Central memory CD4-positive, alpha-beta T cell (primary cell): ENCODE measurements around the gene GADD45G.
A peak's percentile ranks its signal among the peaks of the same experiment; 100 is the strongest.

Experiments
- DNase-seq: peaks from one replicate; pipeline ENCODE4 v3.0.0; 2022
- total RNA-seq, 3 experiments: gene quantifications; one replicate each; lab custom pipeline; 2026; lab: John Stamatoyannopoulos, UW

Gene GADD45G, protein sequence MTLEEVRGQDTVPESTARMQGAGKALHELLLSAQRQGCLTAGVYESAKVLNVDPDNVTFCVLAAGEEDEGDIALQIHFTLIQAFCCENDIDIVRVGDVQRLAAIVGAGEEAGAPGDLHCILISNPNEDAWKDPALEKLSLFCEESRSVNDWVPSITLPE
- 4.7 to 17.9 (median 9.6) reads per million in 3 experiments for total RNA-seq

DNA sequence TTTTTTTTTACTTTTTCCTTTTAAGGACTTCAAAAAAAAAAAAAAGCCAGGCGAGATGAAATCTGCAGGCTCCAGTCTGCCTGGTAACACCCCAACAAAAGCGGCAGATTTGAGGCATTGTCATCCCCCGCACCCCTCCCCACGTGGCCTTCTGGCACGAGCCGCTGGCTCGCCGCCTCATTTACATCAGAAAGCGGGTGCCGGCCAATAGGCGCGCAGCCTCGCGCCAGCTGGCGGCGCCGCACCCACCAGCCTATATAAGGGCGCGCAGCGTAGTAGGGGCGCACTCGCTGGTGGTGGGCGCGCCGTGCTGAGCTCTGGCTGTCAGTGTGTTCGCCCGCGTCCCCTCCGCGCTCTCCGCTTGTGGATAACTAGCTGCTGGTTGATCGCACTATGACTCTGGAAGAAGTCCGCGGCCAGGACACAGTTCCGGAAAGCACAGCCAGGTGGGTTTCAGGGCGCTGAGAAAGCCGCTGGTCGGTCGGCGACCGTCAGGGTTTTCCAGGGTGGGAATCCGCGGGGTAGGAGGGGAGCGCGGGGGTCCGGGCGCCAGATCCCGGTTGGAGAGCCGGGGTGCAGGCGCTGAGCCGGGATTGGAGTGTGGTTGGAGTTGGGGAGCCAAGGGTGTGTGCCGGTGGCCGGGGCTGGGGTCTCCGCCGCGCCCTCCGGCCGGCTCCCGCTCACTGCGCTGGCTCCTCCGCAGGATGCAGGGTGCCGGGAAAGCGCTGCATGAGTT, at the start of gene GADD45G:
GADD45G (plus strand) TSS at position 284 of the 736 bp plus-strand sequence; CDS start at position 394, 110 bp downstream.
- peak; percentile 90 for DNase-seq

DNA sequence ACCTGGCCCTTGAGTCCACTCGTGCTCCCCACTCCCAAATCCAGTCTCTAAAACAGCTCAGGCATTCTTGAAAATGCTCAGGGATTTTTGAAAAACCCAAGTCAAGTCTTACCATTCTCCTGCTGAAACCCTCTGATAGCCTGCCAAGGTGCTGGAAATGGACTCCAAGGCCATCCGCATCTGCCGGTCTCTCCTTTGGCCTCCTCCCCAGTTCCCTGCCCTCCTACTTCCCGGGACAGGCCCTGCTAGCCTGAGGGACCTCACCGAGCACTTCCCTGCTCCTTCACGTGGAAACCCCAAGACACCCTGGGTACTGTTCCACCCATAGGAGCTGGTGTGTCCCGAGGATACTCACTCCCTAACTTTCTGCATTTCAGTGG, 49.8 kb upstream of the GADD45G start:
- no peak for DNase-seq

DNA sequence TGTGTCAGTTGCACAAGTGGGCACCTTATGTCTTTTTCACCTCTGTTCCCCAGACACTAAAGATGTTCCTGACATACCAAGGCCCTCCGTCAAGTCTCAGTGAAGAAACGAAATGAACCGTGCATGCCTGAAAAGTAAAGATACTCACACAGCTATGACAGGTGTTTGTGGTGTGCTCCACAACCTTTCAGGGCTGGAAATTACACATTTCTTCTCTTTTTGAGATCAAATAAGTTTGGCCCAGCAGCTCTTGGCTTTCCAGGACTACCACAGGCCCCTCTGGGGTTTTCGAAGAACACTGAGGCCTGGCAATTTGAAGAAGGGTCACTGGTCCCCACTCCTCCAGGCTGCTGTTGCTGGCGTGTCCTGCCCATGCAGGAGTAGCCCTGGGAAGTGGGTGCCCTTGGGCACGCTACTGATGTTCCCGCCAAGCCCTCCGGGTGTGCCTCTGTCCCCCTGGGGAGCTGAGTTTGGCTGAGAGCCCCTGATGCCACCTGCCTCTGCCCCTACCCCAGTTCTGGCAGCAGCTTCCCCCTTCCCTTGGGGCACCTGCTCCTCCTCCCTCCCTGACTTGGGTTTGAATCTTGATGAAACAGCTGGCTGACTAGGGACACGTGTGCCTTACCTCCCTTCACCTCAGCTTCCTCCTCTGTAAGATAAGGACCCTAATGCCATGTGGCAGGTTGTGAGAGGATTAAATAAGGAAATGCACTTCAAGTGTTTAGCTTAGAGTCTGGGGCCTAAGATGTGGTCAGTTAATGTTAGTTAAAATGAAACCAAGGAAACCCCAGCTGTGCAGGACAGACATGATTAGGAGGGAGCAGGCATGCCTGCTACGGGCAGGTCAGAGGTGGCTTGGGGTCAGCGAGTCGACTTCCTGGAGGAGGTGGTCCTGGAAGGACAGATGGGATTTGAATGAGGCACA, 49.1 kb upstream of the GADD45G start:
- DNase-seq: no peak

DNA sequence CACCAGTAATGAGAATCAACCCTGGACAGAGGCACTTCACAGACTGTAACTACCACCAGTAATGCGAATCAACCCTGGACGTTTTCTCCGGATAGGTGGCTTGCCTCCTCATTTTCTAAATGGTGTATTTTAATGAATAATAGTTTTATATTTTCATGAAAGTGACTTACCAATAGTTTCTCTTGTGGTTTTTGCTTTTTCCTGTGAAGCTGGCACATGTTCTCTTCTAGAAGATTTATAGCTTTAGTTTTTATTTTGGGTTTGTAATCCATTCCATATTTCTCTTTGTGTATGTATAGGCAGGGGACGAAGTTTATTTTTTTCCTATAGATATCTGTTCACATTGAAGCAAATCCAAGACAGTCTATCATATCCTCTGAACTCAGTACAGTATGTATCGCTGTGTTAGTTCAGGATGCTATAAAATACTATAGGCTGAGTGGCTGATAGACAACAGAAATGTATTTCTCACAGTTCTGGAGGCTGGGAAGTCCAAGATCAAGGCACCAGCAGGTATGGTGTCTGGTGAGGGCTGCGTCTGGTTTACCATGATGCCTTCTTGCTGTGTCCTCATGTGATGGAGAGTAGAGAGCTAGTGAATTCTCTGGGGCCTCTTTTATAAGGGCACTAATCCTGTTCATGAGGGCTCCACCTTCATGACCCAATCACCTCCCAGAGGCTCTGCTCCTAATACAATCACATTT, 46.5 kb upstream of the GADD45G start:
- no peak for DNase-seq

DNA sequence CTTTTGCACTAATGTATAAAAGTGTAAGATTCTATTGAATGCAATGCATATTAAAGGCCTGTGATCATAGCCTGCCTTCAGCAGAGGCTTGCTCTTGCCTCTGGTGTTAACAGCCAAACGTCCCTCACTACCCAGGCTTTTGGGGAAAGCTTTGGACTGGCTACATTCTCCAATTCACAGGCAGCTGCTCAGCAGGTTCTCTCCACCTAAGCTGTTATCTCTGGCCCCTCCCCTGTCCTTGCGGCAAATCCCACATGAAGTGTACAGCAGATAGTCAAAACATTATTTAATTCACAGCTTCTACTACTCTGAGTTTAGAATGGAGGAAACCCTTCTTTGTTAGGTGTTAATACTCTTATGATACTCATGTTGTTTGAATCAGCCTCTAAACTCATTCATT, 45.9 kb upstream of the GADD45G start:
- no peak for DNase-seq

DNA sequence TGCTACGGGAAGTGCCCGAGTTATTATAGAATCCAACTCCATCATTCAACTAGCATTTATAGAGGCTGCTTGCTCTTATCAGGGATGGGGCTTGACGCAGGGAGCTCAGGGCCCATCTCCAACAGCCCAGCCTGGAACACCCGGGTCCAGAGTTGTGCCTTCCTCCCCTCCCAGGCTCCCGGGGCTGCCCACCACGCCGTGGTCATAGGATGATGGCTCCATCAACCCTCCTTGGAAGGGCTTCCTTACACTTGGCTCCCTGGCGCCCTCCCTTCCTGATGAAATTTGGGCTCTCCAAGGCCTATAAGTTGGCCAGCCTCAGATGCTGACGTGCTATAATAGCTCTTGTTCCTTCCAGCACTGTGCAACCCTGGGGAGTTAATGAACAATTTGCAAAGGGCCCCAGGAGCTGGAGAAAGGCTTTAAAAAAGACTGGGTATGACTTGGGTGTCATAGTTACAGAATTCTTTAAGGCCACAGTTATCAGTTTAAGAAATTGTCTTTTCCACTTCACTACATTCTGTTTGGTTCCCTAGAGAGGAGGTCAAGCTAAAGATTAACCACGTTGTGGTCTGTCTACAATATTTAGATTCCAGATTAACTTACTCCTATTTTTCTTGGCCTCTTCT, 42.5 kb upstream of the GADD45G start:
- DNase-seq: no peak

DNA sequence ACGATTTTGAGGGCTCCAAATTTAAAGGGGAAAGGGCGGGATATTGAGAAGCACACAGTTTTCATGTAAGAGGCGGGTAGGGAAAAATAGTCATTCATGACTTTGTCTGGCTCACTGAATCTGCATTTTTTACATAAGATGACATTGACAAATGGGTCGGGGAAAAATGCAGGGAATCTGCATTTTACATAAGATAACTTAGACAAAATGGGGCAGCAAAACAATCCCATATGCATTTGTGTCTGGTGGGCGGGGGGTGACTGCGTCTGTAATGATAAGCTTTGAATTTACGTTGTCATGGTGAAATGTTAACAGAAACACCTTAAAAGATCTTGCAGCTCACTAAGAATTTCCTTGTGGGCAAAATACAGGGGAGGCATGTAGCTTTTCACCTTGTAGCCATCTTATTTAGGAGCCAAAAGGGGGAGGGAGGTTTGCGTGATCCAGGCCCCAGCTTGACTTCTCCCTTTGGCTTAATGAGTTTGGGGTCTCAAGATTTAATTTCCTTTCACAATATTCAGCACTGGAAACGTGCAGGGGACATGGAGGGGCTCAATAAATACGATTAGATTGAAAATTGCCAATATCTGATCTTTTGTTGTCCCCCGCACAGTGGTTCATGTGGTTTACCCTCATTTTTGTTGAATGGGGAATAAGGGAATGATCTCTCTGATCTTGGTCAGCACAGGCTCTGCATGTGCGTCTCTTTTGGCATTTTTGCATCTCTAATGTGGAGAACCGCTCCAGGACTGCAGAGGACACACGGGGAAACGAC, 41.1 kb upstream of the GADD45G start:
- no peak for DNase-seq

DNA sequence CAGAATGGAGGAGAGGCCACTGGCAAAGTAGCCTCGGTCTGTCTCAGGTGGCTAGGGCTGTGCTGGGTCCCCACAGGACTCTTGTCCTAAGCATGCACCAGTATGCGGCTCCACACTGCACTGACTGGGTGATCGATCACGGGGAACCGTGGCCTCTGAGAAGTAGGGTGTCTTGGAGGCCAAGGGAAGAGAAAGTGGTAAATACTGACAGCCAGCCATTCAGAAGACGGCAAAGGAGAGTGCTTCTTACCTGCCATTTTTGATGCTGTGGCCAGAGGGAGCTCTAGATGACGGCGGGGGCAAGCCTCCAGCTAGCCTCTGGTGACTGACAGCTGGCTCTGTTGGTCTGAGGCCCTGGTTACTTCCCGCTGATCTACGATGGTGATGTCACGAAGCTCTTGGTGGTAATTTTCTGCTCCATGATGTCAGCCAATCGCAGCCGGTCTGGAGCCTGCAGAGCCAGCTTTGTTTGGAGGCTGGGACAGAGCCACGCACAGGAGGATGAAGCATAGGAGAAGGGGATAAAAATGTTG, 40.4 kb upstream of the GADD45G start:
- no peak for DNase-seq

DNA sequence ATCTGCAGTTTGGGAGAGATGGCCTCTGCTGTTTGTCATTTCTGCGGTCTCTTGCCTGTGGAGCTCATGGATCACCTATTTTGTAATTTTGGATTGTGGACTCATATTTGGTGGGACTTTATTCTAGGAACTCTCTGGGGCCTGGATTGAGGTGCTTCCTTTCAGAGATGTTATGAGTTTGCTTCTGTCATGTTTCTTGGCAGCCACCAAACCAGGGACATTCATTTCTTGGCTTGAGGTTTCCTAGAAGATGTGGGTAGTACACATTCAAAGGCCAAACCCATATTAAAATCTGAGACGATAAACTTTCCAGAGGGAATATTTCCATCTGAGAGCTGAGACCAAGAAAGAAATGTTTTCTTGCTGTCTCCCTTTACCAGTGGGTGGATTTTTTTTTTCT, 37.2 kb upstream of the GADD45G start:
- DNase-seq: no peak

DNA sequence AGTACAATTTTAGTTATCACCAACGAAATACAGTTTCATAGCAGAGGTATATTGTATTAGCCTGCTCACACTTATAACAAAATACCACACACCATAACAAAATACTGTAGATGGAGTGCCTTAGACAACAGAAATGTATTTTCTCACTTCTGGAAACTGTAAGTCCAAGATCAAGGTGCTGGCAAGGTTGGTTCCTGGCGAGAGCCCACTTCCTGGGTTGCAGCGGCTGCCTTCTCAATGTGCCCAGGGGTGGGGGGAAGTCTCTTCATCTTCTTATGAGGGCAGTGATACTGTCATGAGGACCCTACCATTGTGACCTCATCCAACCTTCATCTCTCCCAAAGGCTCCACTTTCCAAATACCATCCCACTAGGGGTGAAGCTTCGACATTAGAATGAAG, 30.5 kb upstream of the GADD45G start:
- DNase-seq: no peak

DNA sequence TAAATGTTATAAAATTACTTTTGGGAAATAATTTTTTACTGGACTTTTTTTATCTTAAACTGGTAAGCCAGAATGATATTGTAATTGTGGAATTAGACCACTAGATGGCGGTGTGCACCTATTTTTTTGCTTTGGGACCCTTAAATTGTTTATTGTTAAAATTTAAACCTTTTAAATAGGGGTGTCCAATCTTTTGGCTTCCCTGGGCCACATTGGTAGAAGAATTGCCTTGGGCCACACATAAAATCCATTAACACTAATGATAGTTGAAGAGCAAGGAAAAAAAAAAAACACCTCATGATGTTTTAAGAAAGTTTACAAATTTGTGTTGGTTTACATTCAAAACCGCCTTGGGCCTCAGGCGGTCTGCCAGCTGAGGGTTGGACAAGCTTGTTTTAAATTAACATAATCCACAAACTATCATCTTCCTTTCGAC, 28.4 kb upstream of the GADD45G start:
- DNase-seq: peak; percentile 18

DNA sequence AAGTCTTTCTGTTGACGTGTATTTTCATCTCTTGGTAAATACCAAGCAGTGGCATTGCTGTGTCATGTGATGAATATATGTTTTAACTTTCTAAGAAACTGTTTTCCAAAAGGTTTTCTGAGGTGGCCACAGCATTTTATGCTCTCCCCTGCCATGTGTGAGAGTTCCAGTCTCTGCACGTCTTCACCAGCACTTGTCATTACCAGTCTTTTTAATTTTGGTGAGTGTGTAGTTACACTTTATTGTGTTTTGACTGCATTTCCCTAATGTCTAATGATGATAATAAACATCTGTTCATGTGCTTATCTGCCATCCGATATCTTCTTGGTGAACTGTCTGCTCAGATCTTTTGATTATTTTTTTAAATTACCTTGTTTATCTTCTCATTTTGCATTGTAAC, 27.4 kb upstream of the GADD45G start:
- no peak for DNase-seq

DNA sequence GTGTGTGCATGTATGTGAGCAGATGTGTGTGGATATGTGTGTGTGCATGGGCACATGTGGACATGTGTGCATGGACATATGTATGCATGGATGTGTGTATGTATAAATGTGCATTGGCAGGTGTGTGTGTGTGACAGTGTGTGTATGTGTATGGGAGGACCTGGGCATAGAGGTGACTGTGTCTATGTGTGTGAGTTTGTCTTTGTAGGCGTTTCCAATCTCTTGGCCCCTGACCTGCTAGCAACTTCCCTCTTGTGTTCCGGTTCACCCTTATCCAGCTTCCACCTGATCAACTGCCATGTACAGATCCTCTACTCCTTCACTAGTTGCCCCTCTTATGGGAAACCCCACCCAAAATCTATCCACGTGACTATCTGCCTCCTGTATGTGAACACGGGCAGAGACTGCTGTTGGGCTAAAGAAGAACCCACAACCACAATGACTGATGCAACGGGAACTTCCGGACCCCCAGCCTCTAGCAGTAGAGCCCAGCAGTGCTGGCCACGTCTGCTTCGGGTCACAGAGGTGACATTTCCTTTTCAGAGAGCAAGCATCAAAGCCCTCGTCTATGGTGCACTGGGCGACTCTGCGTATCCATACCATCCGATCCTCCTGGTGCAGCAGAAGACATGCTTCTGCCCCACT, 24.9 kb upstream of the GADD45G start:
- DNase-seq: no peak

DNA sequence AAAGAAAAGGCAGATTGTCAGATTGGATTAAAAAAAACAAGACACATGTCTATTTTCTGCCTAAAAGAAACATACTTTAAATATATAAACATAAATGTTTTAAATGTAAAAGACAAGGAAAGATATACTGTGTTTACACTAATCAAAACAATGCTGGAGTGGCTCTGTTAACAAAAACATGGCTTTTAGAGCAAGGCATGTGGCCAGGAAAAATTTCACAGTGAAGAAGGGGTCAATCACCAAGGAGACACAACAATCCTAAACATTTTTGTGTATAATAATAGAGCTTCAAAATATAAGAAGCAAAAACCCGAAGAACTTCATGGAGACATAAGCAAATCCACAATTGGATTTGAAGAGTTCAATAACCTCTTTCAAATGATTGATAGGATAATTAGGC, 18.5 kb upstream of the GADD45G start:
- DNase-seq: no peak

DNA sequence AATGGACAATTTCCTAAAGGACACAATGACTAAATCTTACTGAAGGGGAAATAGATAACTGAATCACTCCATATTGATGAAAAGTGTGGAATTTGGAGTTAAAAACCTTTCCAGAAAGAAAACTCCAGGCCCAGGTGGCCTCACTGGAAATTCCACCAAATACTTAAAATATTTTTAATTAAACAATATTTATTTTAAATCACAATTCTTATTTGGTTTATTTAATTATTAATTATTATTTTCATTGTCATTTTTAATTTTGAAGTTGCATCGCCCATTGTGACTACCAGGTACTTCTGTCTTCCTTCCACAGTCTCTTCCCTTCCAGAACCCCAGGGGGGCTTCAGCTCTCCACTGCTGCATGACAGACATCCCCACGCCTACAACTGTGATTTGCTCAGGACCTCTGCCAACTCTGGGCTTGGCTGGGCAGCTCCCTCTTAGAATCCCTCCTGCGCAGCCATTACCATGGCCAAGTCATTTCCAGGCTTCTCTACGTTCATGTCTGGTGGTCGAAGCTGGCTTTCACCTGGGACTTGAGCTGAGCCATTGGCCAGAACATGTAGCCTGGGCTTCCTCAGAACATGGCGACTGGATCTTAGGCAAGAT, 16.4 kb upstream of the GADD45G start:
- no peak for DNase-seq

DNA sequence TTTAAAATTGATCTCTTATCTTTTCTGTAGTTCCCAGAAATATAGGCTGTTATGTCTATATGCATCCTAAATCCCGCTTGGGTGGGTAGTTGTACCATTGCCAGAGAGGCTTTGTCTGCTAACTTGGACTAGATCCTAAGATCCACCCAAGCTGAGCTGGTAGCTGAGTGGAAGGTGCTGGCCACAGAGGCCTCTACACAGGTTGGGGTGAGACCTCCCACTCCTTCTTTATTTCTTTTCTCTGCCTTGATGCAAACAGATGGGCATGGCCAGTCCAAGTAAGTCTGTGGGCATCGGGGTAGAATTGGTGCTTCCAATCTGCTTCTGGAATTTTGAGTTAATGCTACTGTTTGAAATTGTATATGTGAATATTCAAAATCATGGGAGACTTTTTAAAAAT, 14.4 kb upstream of the GADD45G start:
- no peak for DNase-seq

DNA sequence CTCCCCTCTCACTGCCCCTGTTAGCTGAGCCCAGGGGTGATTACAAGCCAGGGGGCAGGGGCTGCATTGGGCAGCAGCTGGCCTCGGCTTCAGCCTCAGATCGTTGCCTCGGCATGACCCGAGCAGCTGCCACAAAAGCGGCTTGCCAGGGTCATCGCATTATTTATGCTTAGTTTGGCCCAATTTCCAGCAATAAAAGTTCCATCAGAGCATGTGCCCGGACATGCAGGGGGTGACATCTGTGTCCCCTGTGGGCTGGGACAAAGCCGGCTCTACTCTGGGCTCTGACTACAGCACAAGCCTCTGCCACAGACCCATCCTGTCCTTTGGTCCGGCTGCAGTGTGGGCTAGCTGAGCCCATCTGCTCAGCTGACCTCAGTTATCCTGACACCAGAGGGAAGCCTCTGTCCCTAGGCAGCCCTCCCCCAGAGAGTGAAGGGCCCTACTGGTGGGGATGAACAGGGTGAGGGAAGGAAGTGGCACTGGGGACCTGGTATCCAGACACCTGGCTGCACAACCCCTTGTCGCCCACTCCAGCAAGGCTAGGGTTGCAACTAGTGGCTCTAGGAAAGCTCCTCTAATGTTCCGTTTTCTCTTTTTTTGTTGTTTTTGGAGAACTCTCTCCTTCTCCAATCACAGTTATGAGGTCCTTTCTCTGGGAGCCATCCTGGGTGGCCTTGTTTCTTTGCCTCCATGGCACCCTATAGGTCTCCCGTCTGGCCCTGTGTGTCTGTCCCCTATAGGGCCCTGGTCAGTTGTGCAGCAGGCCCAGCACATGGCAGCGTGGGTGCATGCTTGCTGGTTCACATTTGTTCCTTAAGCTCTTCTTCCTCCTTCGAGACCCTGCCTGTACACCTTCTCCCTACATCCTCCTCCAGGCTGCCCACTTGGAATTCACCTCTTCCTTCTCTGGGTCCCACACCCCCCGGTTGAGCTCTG, 13.3 kb upstream of the GADD45G start:
- DNase-seq: no peak

DNA sequence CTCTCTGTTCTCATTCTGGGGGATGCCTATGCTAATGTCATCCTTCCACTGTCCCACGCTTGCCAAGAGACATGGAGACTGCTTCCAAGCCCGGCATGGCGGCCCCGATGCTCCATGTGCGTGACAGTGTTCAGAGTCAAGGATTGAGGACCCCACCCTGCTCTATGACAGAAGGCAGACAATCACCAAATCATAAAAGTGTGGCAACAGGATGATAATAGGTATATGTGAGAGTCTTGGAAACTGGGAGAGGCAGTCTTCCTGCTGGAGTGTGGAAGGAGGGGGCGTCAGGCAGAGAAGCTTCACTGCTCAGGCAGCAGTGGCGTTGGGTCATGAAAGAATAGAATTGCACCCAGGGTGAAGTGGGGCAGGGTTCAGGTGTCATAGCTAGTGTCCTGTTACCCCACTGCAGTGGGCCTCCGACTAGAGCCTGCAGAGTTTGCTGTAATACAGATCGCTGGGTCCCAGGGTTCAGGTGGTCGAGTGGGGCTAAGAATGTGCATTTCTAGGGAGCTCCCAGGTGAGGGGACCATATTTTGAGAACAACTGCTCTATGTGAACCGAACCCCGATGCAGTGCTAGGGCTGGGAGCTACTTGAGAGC, 12.5 kb upstream of the GADD45G start:
- no peak for DNase-seq
